ENCODE measurements around the gene PPFIA1.

Gene PPFIA1

DNA sequence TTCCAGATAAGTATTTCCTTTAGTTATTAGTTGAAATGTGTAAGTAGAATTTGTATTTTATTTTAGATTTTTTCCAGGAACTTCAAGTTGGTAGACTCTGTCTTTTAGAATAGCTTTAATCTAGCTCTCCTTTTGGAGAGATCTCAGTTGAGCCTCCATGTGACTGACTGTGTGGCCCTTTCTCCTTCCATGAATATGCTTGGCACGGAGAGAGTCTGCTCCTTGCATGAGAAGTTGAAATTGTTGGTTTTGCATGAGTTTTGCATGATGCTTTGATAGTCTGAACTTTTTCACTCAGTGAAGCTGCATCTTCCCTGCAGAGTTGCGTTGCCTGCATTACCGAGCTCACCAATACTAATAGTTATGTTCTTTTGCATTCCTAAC is 95.0 kb downstream of the PPFIA1 start:
- H3K4me3 ChIP-seq (ENCODE audit: low read depth in 1 of 2, low read length in 1 of 2): no peak overlapping the region
- no peaks in the 10 kb centered on the region for H3K9me3 ChIP-seq
- TF ChIP-seq, protein P1, sequence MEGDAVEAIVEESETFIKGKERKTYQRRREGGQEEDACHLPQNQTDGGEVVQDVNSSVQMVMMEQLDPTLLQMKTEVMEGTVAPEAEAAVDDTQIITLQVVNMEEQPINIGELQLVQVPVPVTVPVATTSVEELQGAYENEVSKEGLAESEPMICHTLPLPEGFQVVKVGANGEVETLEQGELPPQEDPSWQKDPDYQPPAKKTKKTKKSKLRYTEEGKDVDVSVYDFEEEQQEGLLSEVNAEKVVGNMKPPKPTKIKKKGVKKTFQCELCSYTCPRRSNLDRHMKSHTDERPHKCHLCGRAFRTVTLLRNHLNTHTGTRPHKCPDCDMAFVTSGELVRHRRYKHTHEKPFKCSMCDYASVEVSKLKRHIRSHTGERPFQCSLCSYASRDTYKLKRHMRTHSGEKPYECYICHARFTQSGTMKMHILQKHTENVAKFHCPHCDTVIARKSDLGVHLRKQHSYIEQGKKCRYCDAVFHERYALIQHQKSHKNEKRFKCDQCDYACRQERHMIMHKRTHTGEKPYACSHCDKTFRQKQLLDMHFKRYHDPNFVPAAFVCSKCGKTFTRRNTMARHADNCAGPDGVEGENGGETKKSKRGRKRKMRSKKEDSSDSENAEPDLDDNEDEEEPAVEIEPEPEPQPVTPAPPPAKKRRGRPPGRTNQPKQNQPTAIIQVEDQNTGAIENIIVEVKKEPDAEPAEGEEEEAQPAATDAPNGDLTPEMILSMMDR (IDR thresholded peaks at IDR 0.05): no peak
- H3K27ac ChIP-seq: no peak overlapping the region
- no peaks in the 10 kb centered on the region for H3K4me1 ChIP-seq (ENCODE audit: control insufficient read depth in 1 of 2, insufficient read depth in 1 of 2, low read depth in 1 of 2, low read length in 1 of 2)
- H3K36me3 ChIP-seq: peaks cover 75% of the 10 kb centered on the region
- H3K27me3 ChIP-seq: no peaks in the 10 kb centered on the region

GRCh38 chr11:70367071-70367470 is 96.6 kb downstream of the PPFIA1 start:
- TF ChIP-seq, protein P1 (IDR thresholded peaks at IDR 0.05): no peak
- Histone ChIP-seq H3K27me3 (no peaks in the 10 kb centered on the region), H3K27ac (no peak overlapping the region)

GRCh38 chr11:70368961-70369360 is 98.5 kb downstream of the PPFIA1 start:
- H3K27ac ChIP-seq: no peak overlapping the region
- TF ChIP-seq, protein P1 (IDR thresholded peaks at IDR 0.05): no peak
- no peaks in the 10 kb centered on the region for H3K9me3 ChIP-seq
- no peaks in the 10 kb centered on the region for H3K27me3 ChIP-seq
- H3K36me3 ChIP-seq: peaks cover 67% of the 10 kb centered on the region
- no peak overlapping the region for H3K4me3 ChIP-seq (ENCODE audit: low read depth in 1 of 2, low read length in 1 of 2)
- H3K4me1 ChIP-seq (ENCODE audit: control insufficient read depth in 1 of 2, insufficient read depth in 1 of 2, low read depth in 1 of 2, low read length in 1 of 2): no peaks in the 10 kb centered on the region

More at GRCh38 chr11:70367071-70367470, 96.6 kb downstream of the PPFIA1 start:
- Histone ChIP-seq H3K36me3 (peaks cover 67% of the 10 kb centered on the region), H3K4me1 (ENCODE audit: control insufficient read depth in 1 of 2, insufficient read depth in 1 of 2, low read depth in 1 of 2, low read length in 1 of 2) (no peaks in the 10 kb centered on the region), H3K9me3 (no peaks in the 10 kb centered on the region), H3K4me3 (ENCODE audit: low read depth in 1 of 2, low read length in 1 of 2) (no peak overlapping the region)

- no peaks in the 10 kb centered on the region for H3K27me3 ChIP-seq
- peaks cover 66% of the 10 kb centered on the region for H3K36me3 ChIP-seq
- no peak overlapping the region for H3K4me3 ChIP-seq (ENCODE audit: low read depth in 1 of 2, low read length in 1 of 2)
- no peaks in the 10 kb centered on the region for H3K9me3 ChIP-seq
- H3K27ac ChIP-seq: no peak overlapping the region
- no peaks in the 10 kb centered on the region for H3K4me1 ChIP-seq (ENCODE audit: control insufficient read depth in 1 of 2, insufficient read depth in 1 of 2, low read depth in 1 of 2, low read length in 1 of 2)
- TF ChIP-seq, protein P1 (IDR thresholded peaks at IDR 0.05): no peak
Measured at GRCh38 chr11:70371241-70371640, 100.8 kb downstream of the PPFIA1 start.

DNA sequence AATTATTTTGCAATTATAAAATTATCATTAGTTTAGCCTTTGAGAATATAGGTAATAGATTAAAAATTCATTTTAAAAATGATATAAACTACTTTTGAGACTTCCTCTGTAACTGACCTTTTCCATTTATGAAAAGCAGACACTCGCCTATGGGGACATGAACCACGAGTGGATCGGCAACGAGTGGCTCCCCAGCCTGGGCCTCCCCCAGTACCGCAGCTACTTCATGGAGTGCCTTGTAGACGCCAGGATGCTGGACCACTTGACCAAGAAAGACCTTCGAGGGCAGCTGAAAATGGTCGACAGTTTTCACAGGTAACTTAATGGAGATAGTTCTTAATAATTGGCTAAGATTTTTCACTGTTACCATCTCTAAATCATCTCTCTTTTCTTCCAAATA is 101.6 kb downstream of the PPFIA1 start:
- Histone ChIP-seq H3K36me3 (peaks cover 67% of the 10 kb centered on the region), H3K4me3 (ENCODE audit: low read depth in 1 of 2, low read length in 1 of 2) (no peak overlapping the region), H3K9me3 (no peaks in the 10 kb centered on the region), H3K27ac (no peak overlapping the region), H3K27me3 (no peaks in the 10 kb centered on the region), H3K4me1 (ENCODE audit: control insufficient read depth in 1 of 2, insufficient read depth in 1 of 2, low read depth in 1 of 2, low read length in 1 of 2) (no peaks in the 10 kb centered on the region)
- TF ChIP-seq, protein P1 (IDR thresholded peaks at IDR 0.05): no peak

DNA sequence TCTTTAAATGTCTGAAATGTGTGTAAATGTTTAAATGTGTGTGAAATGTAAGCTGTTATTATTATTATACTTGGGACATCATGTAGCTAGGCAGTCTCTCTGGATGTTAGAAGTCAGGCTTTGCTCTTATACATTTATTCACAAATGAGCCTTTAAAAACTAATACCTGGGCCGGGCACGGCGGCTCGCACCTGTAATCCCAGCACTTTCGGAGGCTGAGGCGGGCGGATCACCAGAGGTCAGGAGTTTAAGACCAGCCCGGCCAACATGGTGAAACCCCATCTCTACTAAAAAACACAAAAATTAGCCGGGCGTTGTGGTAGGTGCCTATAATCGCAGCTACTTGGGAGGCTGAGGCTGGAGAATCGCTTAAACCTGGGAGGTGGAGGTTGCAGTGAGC is 106.1 kb downstream of the PPFIA1 start:
- H3K36me3 ChIP-seq: peaks cover 96% of the 10 kb centered on the region
- H3K4me1 ChIP-seq (ENCODE audit: control insufficient read depth in 1 of 2, insufficient read depth in 1 of 2, low read depth in 1 of 2, low read length in 1 of 2): no peaks in the 10 kb centered on the region
- H3K27ac ChIP-seq: no peak overlapping the region
- no peaks in the 10 kb centered on the region for H3K27me3 ChIP-seq
- no peak overlapping the region for H3K4me3 ChIP-seq (ENCODE audit: low read depth in 1 of 2, low read length in 1 of 2)
- no peaks in the 10 kb centered on the region for H3K9me3 ChIP-seq
- TF ChIP-seq, protein P1 (IDR thresholded peaks at IDR 0.05): no peak
